DOHH2 (cell line): ENCODE data around the gene CRMP1.

Experiments
- H3F3A ChIP-seq: fragments of 200-600 bp; sonication (generic), shearing (Covaris generic); 2 replicates; pipeline ENCODE4 v1.6.0; 2016; ENCODE audit warnings: antibody characterized with exemption, mild to moderate bottlenecking; ENCODE audit not compliant: control insufficient read depth, insufficient read depth
- H3K27ac ChIP-seq: fragments of 200-600 bp; sonication (generic); 2 replicates; pipeline ENCODE4 v1.5.1; 2014; ENCODE audit warnings: low read depth, mild to moderate bottlenecking, low read length, moderate library complexity
- H3K27me3 ChIP-seq: fragments of 200-600 bp; sonication (generic); 2 replicates; pipeline ENCODE4 v1.6.1; 2014; ENCODE audit warnings: mild to moderate bottlenecking, low read length, mixed read lengths; ENCODE audit not compliant: control insufficient read depth
- H3K36me3 ChIP-seq: fragments of 200-600 bp; sonication (generic); 2 replicates; pipeline ENCODE4 v1.6.1; 2014; ENCODE audit warnings: mild to moderate bottlenecking, low read length, moderate library complexity, mixed read lengths; ENCODE audit not compliant: control insufficient read depth
- H3K4me1 ChIP-seq: fragments of 200-600 bp; sonication (generic); 2 replicates; pipeline ENCODE4 v1.6.1; 2014; ENCODE audit warnings: mild to moderate bottlenecking, low read length, mixed read lengths; ENCODE audit not compliant: control insufficient read depth
- H3K4me2 ChIP-seq: fragments of 200-600 bp; sonication (generic); 2 replicates; pipeline ENCODE4 v1.6.0; 2014; ENCODE audit warnings: mild to moderate bottlenecking, low read length, moderate library complexity
- H3K4me3 ChIP-seq: fragments of 200-600 bp; sonication (generic); 2 replicates; pipeline ENCODE4 v1.5.1; 2014; ENCODE audit warnings: mild to moderate bottlenecking, low read length, mixed read lengths
- H3K79me2 ChIP-seq: fragments of 200-600 bp; sonication (generic); 2 replicates; pipeline ENCODE4 v1.6.1; 2014; ENCODE audit warnings: mild to moderate bottlenecking, low read length, mixed read lengths; ENCODE audit not compliant: control insufficient read depth
- H3K9me2 ChIP-seq: fragments of 200-600 bp; sonication (generic); replicated peaks from 2 replicates; pipeline ENCODE4 v1.6.1; 2014; ENCODE audit warnings: mild to moderate bottlenecking, low read length, mixed read lengths; ENCODE audit not compliant: control insufficient read depth
- H3K9me3 ChIP-seq: fragments of 200-600 bp; sonication (generic); 2 replicates; pipeline ENCODE4 v1.6.1; 2014; ENCODE audit warnings: antibody characterized with exemption, low read length, mixed read lengths; ENCODE audit not compliant: control insufficient read depth, insufficient read depth
- H4K20me1 ChIP-seq: fragments of 200-600 bp; sonication (generic); 2 replicates; pipeline ENCODE4 v1.6.0; 2014; ENCODE audit warnings: low read depth, mild to moderate bottlenecking, antibody characterized with exemption, low read length, moderate library complexity; ENCODE audit not compliant: control insufficient read depth, insufficient read depth
- CTCF ChIP-seq: fragments of 200-600 bp; sonication (generic); IDR thresholded peaks from one replicate; pipeline ENCODE4 v1.5.1; 2014; ENCODE audit warnings: antibody characterized with exemption, mild to moderate bottlenecking, low read depth, low read length; ENCODE audit not compliant: poor library complexity, severe bottlenecking
- EZH2phosphoT487 ChIP-seq: fragments of 200-600 bp; sonication (generic); IDR thresholded peaks from 2 replicates; pipeline ENCODE4 v1.6.1; 2017; ENCODE audit warnings: borderline replicate concordance, mild to moderate bottlenecking, antibody characterized with exemption, low read length, moderate library complexity, mixed read lengths

Gene CRMP1

GRCh38 chr4:5843573-5844530, 49.0 kb downstream of the CRMP1 start:
- Histone ChIP-seq H4K20me1 (no peaks in the 10 kb centered on the region), H3K4me2 (no peak overlapping the region), H3K27me3 (no peaks in the 10 kb centered on the region), H3K4me1 (no peaks in the 10 kb centered on the region), H3K36me3 (no peaks in the 10 kb centered on the region), H3K9me3 (peaks cover 4% of the 10 kb centered on the region; the same call in 1 of the 2 replicates), H3K79me2 (no peaks in the 10 kb centered on the region), H3K4me3 (no peak overlapping the region), H3K9me2 (no peaks in the 10 kb centered on the region), H3K27ac (no peak overlapping the region), H3F3A (no peaks in the 10 kb centered on the region)
- TF ChIP-seq EZH2phosphoT487 = no peak
- TF ChIP-seq CTCF = no peak

- TF ChIP-seq CTCF (no peak), EZH2phosphoT487 (no peak)
- Histone ChIP-seq H3K9me2 (no peaks in the 10 kb centered on the region), H3K9me3 (peaks cover 4% of the 10 kb centered on the region; the same call in 1 of the 2 replicates), H3K27me3 (no peaks in the 10 kb centered on the region), H3K4me3 (no peak overlapping the region), H3K79me2 (no peaks in the 10 kb centered on the region), H3K4me2 (no peak overlapping the region), H4K20me1 (no peaks in the 10 kb centered on the region), H3F3A (no peaks in the 10 kb centered on the region), H3K4me1 (no peaks in the 10 kb centered on the region), H3K27ac (no peak overlapping the region), H3K36me3 (no peaks in the 10 kb centered on the region)
Observed at GRCh38 chr4:5842456-5842855, 50.4 kb downstream of the CRMP1 start.

GRCh38 chr4:5839751-5840674, 52.9 kb downstream of the CRMP1 start:
- Histone ChIP-seq H3K9me2 (no peaks in the 10 kb centered on the region), H3K79me2 (no peaks in the 10 kb centered on the region), H3F3A (no peaks in the 10 kb centered on the region), H4K20me1 (no peaks in the 10 kb centered on the region), H3K4me1 (no peaks in the 10 kb centered on the region), H3K27ac (no peak overlapping the region), H3K4me2 (no peak overlapping the region), H3K9me3 (peaks cover 4% of the 10 kb centered on the region; the same call in 1 of the 2 replicates), H3K27me3 (no peaks in the 10 kb centered on the region), H3K4me3 (no peak overlapping the region), H3K36me3 (no peaks in the 10 kb centered on the region)
- TF ChIP-seq EZH2phosphoT487 = no peak
- no peak for TF ChIP-seq CTCF
